ENCODE data around the gene RALGAPA2. TPM values are rescaled to one million over a fixed set of nuclear protein-coding genes. Genes with fewer than 3 reads are reported as not detected.

RALGAPA2 gene
- total RNA-seq, 1 donor from 2014 or later, result 73.8 TPM

GRCh38 chr20:20366551-20366875, 345.9 kb downstream of the RALGAPA2 start:
- no peak for TF ChIP-seq CTCF (IDR thresholded peaks at IDR 0.05)
- Histone ChIP-seq H3K27me3 (ENCODE audit: low read depth) (peaks cover 83% of the 10 kb centered on the region), H3K9me3 (no peaks in the 10 kb centered on the region), H3K4me3 (no peak overlapping the region), H3K4me1 (peaks cover 26% of the 10 kb centered on the region), H3K36me3 (no peaks in the 10 kb centered on the region), H3K27ac (no peak overlapping the region)
- DNase-seq, result no peak
- intact Hi-C loops (cut with DNase I), result no loop called here
- no peak for ATAC-seq

- no peak overlapping the region for H3K4me3 ChIP-seq
- TF ChIP-seq CTCF (IDR thresholded peaks at IDR 0.05), result no peak
- no peaks in the 10 kb centered on the region for H3K36me3 ChIP-seq
- H3K9me3 ChIP-seq, result no peaks in the 10 kb centered on the region
- peaks cover 83% of the 10 kb centered on the region for H3K27me3 ChIP-seq (ENCODE audit: low read depth)
- peaks cover 26% of the 10 kb centered on the region for H3K4me1 ChIP-seq
- intact Hi-C loops (cut with DNase I), result no loop called here
- no peak overlapping the region for H3K27ac ChIP-seq
- DNase-seq (no peak), ATAC-seq (no peak)
Observed at GRCh38 chr20:20365480-20366161, 346.8 kb downstream of the RALGAPA2 start.

GRCh38 chr20:20364593-20365479, 347.6 kb downstream of the RALGAPA2 start:
- Histone ChIP-seq H3K4me1 (peaks cover 26% of the 10 kb centered on the region), H3K36me3 (no peaks in the 10 kb centered on the region), H3K27me3 (ENCODE audit: low read depth) (peaks cover 76% of the 10 kb centered on the region), H3K27ac (no peak overlapping the region), H3K9me3 (no peaks in the 10 kb centered on the region), H3K4me3 (no peak overlapping the region)
- TF ChIP-seq CTCF (IDR thresholded peaks at IDR 0.05), result no peak
- no peak for ATAC-seq
- intact Hi-C loops (cut with DNase I), result no loop called here
- DNase-seq, result no peak

GRCh38 chr20:20363799-20364592, 348.4 kb downstream of the RALGAPA2 start:
- no peaks in the 10 kb centered on the region for H3K36me3 ChIP-seq
- intact Hi-C loops (cut with DNase I), result no loop called here
- no peak for DNase-seq
- H3K4me3 ChIP-seq, result no peak overlapping the region
- no peak for ATAC-seq
- peaks cover 68% of the 10 kb centered on the region for H3K27me3 ChIP-seq (ENCODE audit: low read depth)
- H3K4me1 ChIP-seq, result peaks cover 22% of the 10 kb centered on the region
- H3K9me3 ChIP-seq, result no peaks in the 10 kb centered on the region
- H3K27ac ChIP-seq, result no peak overlapping the region
- no peak for TF ChIP-seq CTCF (IDR thresholded peaks at IDR 0.05)

- peaks cover 65% of the 10 kb centered on the region for H3K27me3 ChIP-seq (ENCODE audit: low read depth)
- no peak overlapping the region for H3K27ac ChIP-seq
- H3K36me3 ChIP-seq, result no peaks in the 10 kb centered on the region
- peaks cover 22% of the 10 kb centered on the region for H3K4me1 ChIP-seq
- no peak for TF ChIP-seq CTCF (IDR thresholded peaks at IDR 0.05)
- no peak for DNase-seq
- H3K4me3 ChIP-seq, result no peak overlapping the region
- no peaks in the 10 kb centered on the region for H3K9me3 ChIP-seq
- intact Hi-C loops (cut with DNase I), result no loop called here
- no peak for ATAC-seq
Observed at GRCh38 chr20:20363434-20363798, 349.0 kb downstream of the RALGAPA2 start.
